Stomach (tissue), 9 donors: ENCODE data around the gene GJE1. TPM values are rescaled to one million over a fixed set of nuclear protein-coding genes. Genes with fewer than 3 reads are reported as not detected.
"Not testable (repeated sequence)": the region's sequence is repeated elsewhere in the genome, so short reads cannot be mapped to it uniquely, and the experiment has no call there.

Source experiments
- DNase-seq, 2 donors: peaks; one replicate each; pipeline versions ENCODE4 v3.0.0 to v3.0.0-alpha.2; 2013 to 2019
- H3K27ac ChIP-seq, 5 donors: fragments of 200-600 bp in 4 of 5; sonication (generic) in 4 of 5; one replicate each; pipeline ENCODE4 v1.5.1; 2013 to 2019; ENCODE audit warnings: mild to moderate bottlenecking in 1 of 5, moderate library complexity in 1 of 5
- H3K27me3 ChIP-seq, 3 donors: fragments of 200-600 bp; sonication (generic); one replicate each; pipeline ENCODE4 v1.5.1; 2017 to 2019; ENCODE audit warnings: mixed run types in 1 of 3
- H3K36me3 ChIP-seq, 4 donors: fragments of 200-600 bp; sonication (generic); 1 replicate in 3 of 4; 2 replicates in 1 of 4; pipeline ENCODE4 v1.5.1; 2016 to 2019
- H3K4me1 ChIP-seq, 4 donors: fragments of 200-600 bp; sonication (generic); one replicate each; pipeline ENCODE4 v1.5.1; 2016 to 2019
- H3K4me3 ChIP-seq, 4 donors: fragments of 200-600 bp; sonication (generic) in 3 of 4; one replicate each; pipeline ENCODE4 v1.5.1; 2016 to 2019; ENCODE audit warnings: mild to moderate bottlenecking in 1 of 4
- H3K9me3 ChIP-seq, 4 donors: fragments of 200-600 bp; sonication (generic); one replicate each; pipeline ENCODE4 v1.5.1; 2016 to 2019
- CTCF ChIP-seq, 7 experiments: fragments of 450-650 bp in 4 of 7; fragments of 200-600 bp in 3 of 7; sonication (generic) in 3 of 7; IDR thresholded peaks; one replicate each; pipeline ENCODE4 v1.5.1; 2016 to 2019; ENCODE audit warnings: antibody characterized with exemption in 7 of 7, control low read depth in 2 of 7, mild to moderate bottlenecking in 1 of 7
- EP300 ChIP-seq: sonication (generic); formaldehyde crosslinking; IDR thresholded peaks from one replicate; pipeline ENCODE4 v1.6.1; 2017; ENCODE audit warnings: antibody characterized with exemption
- POLR2A ChIP-seq, 4 donors: fragments of 450-650 bp; IDR thresholded peaks; one replicate each; pipeline ENCODE4 v1.6.1; 2016; ENCODE audit warnings: antibody characterized with exemption in 4 of 4, control low read depth in 2 of 4, mild to moderate bottlenecking in 1 of 4, moderate library complexity in 1 of 4
- POLR2AphosphoS5 ChIP-seq, 3 donors: sonication (generic); formaldehyde crosslinking; IDR thresholded peaks; one replicate each; pipeline ENCODE4 v1.6.1; 2016; ENCODE audit warnings: antibody characterized with exemption in 3 of 3
- WGBS, 5 donors: extraction: QIAGEN DNeasy Blood & Tissue Kit in 3 of 5; methylation state at CpG; one replicate each; pipeline versions ENCODE4 v1.1.5 to v1.1.7; 2013 to 2018; 5-methylcytosine and 5-hydroxymethylcytosine counted together
- intact Hi-C: fragments of 100-400 bp; cut with DNase I; formaldehyde crosslinking; loops from one replicate; pipeline ENCODE4 v1.15.1; 2023; ENCODE audit warnings: low total_unique reads
- polyA plus RNA-seq, 3 donors: library from polyadenylated mRNA; stranded (reverse); fragments of 200-250 nt; gene quantifications; one replicate each; pipeline ENCODE4 v1.2.3, GENCODE V29; 2013
- total RNA-seq, 5 donors: library from RNA; depleted of rRNA; stranded (reverse); fragments of >200 nt; gene quantifications; one replicate each; pipeline versions ENCODE4 v1.1.0 to v1.2.3, GENCODE V29; 2014 to 2016
- donor health status: healthy with polysubstance abuse.
- donor health status: Bipolar disorder and iron deficiency.
- donor health status: healthy.

GJE1 gene
- total and polyA plus RNA-seq, 8 donors: not detected

- TF ChIP-seq EP300 (no peak), CTCF (IDR thresholded peaks at IDR 0.05) (no peak), POLR2A (IDR thresholded peaks at IDR 0.05) (no peak), POLR2AphosphoS5 (IDR thresholded peaks at IDR 0.05) (no peak)
- no peak for DNase-seq
- Histone ChIP-seq H3K27ac (no peak overlapping the region), H3K4me1 (no peaks in the 10 kb centered on the region), H3K9me3 (no peaks in the 10 kb centered on the region), H3K27me3 (no peaks in the 10 kb centered on the region), H3K4me3 (no peak overlapping the region), H3K36me3 (no peaks in the 10 kb centered on the region)
- 55 to 69% (median 61%) methylated on average over 3 of the region's 3 CpGs for WGBS, 5 donors
- intact Hi-C loops: no loop called here
These were observed 11.4 kb upstream of the GJE1 start for GRCh38 chr6:142121342-142121741.

- Histone ChIP-seq H3K4me3 (no peak overlapping the region), H3K27ac (no peak overlapping the region), H3K36me3 (no peaks in the 10 kb centered on the region), H3K27me3 (no peaks in the 10 kb centered on the region), H3K4me1 (no peaks in the 10 kb centered on the region), H3K9me3 (peaks cover 0 to 22% (median 3%) of the 10 kb centered on the region in 4 donors)
- DNase-seq: no peak
- 65 to 83% (median 78%) methylated on average over 1 of the region's 1 CpG for WGBS, 5 donors
- TF ChIP-seq POLR2A (IDR thresholded peaks at IDR 0.05) (no peak), POLR2AphosphoS5 (IDR thresholded peaks at IDR 0.05) (no peak), CTCF (IDR thresholded peaks at IDR 0.05) (no peak), EP300 (no peak)
- intact Hi-C loops: no loop called here
These were observed 1.9 kb upstream of the GJE1 start for GRCh38 chr6:142130814-142131213.

GRCh38 chr6:142138876-142139275 is 6.2 kb downstream of the GJE1 start:
- DNase-seq: no peak
- H3K36me3 ChIP-seq: no peaks in the 10 kb centered on the region
- H3K4me1 ChIP-seq: no peaks in the 10 kb centered on the region
- TF ChIP-seq CTCF (IDR thresholded peaks at IDR 0.05): no peak
- TF ChIP-seq POLR2A (IDR thresholded peaks at IDR 0.05): no peak
- TF ChIP-seq POLR2AphosphoS5 (IDR thresholded peaks at IDR 0.05): no peak
- TF ChIP-seq EP300: no peak
- no peak overlapping the region for H3K4me3 ChIP-seq
- no peak overlapping the region for H3K27ac ChIP-seq
- peaks cover 0 to 7% (median 0%) of the 10 kb centered on the region in 3 donors for H3K27me3 ChIP-seq
- no peaks in the 10 kb centered on the region for H3K9me3 ChIP-seq
- intact Hi-C loops: no loop called here
- 45 to 69% (median 46%) methylated on average over 2 of the region's 2 CpGs for WGBS, 5 donors

GRCh38 chr6:142141531-142141930 is 8.8 kb downstream of the GJE1 start:
- intact Hi-C loops, H3K27ac ChIP-seq, H3K9me3 ChIP-seq, H3K4me3 ChIP-seq, H3K36me3 ChIP-seq, DNase-seq, H3K4me1 ChIP-seq, H3K27me3 ChIP-seq: not testable (repeated sequence)
- WGBS, 5 donors: 86 to 91% (median 90%) methylated on average over 13 of the region's 13 CpGs

- WGBS, 5 donors: 0 to 1% (median 0%) methylated on average over 24 to 38 of the region's 38 CpGs
These were observed 14.3 kb downstream of the GJE1 start, which contains the start of the genes NMBR and VTA1 for GRCh38 chr6:142146828-142147662. Gene NMBR (minus strand): TSS chr6:142147122. CDS start chr6:142088658, 58,464 bp downstream. Gene VTA1 (plus strand): TSS chr6:142147263. CDS start chr6:142147288, 25 bp downstream.

More at GRCh38 chr6:142146828-142147662, 14.3 kb downstream of the GJE1 start, which contains the start of the genes NMBR and VTA1:
- H3K4me1 ChIP-seq: peaks cover 14 to 48% (median 24%) of the 10 kb centered on the region in 4 donors
- intact Hi-C loops: no loop called here
- DNase-seq: peak; percentile 97 to 100
- TF ChIP-seq POLR2AphosphoS5 (IDR thresholded peaks at IDR 0.05): peak; percentile 89 to 99 (median 94)
- no peak for TF ChIP-seq EP300
- TF ChIP-seq CTCF (IDR thresholded peaks at IDR 0.05): peak in 5 of 7 experiments; percentile 57 to 98 (median 83)
- H3K36me3 ChIP-seq: peaks cover 0 to 3% (median 0%) of the 10 kb centered on the region in 4 donors
- peak within 1 kb of the TSS; percentile 75 to 94 (median 83) for H3K4me3 ChIP-seq
- H3K27me3 ChIP-seq: no peaks in the 10 kb centered on the region
- H3K9me3 ChIP-seq: no peaks in the 10 kb centered on the region
- H3K27ac ChIP-seq: peak within 1 kb of the TSS; percentile 60 to 81 (median 66)
